ENCODE results near the gene SAMD7. TPM values are rescaled to one million over a fixed set of nuclear protein-coding genes. Genes with fewer than 3 reads are reported as not detected.

The SAMD7 gene
- total and polyA plus RNA-seq, 2 of the 13 experiments (the other 11 are each of a cell fraction or from before 2014, with no cell fraction given): not detected

DNA sequence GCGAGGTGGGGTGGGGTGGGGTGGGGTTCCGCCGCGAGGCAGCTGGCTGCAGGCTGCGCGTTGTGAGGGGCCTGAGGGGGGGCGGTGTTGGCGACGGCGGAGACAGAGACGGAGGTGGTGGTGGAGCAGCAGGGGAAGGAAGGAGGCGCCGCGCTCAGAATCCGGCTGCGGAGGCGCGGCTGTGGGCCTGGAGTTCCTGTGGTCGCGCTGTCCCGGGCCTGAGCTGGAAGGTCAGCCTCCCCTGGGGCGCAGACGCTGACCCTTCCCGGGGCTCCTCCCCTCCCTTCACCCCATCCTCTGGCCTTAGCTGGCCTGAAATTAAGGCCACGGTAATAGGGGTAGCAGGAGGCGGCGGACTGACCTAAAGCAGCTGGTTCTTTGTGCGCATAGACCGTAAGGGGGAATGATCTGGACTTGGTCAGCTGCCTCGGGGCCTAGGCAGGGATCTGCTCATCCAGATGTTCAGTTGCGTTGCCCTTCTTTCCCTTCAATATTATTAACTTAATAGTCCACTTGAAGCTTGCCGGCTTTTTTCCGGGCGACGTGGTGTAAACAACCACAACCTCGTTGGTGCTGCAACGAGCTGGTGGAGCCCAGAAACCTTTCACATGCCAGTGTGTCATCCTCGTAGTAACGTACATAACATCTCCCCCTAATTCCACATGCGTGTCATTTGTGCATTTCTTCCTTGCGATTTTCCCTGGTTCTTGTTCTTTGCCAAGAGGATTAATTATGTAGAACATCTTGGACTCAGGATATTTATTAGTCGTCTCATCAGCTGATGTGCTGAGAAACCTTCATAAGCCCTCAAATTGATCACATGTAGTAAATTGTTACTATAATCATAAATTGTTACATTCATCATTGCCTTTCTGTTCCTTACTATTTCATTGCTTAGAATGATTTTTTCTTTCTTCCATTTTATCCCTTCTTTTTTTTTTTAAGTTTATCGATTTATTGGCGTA lies 55.9 kb downstream of the SAMD7 start (continued):
- TF ChIP-seq, protein P1, sequence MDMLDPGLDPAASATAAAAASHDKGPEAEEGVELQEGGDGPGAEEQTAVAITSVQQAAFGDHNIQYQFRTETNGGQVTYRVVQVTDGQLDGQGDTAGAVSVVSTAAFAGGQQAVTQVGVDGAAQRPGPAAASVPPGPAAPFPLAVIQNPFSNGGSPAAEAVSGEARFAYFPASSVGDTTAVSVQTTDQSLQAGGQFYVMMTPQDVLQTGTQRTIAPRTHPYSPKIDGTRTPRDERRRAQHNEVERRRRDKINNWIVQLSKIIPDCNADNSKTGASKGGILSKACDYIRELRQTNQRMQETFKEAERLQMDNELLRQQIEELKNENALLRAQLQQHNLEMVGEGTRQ (IDR thresholded peaks at IDR 0.05; ENCODE audit: low read depth, low read length): no peak
- TF ChIP-seq, protein P1 (CRISPR knock-in tag; IDR thresholded peaks at IDR 0.05; ENCODE audit: borderline replicate concordance): no peak
- no peak for TF ChIP-seq ZNF256 (CRISPR knock-in tag; conservative IDR thresholded peaks at IDR 0.05)
- TF ChIP-seq, protein P2, sequence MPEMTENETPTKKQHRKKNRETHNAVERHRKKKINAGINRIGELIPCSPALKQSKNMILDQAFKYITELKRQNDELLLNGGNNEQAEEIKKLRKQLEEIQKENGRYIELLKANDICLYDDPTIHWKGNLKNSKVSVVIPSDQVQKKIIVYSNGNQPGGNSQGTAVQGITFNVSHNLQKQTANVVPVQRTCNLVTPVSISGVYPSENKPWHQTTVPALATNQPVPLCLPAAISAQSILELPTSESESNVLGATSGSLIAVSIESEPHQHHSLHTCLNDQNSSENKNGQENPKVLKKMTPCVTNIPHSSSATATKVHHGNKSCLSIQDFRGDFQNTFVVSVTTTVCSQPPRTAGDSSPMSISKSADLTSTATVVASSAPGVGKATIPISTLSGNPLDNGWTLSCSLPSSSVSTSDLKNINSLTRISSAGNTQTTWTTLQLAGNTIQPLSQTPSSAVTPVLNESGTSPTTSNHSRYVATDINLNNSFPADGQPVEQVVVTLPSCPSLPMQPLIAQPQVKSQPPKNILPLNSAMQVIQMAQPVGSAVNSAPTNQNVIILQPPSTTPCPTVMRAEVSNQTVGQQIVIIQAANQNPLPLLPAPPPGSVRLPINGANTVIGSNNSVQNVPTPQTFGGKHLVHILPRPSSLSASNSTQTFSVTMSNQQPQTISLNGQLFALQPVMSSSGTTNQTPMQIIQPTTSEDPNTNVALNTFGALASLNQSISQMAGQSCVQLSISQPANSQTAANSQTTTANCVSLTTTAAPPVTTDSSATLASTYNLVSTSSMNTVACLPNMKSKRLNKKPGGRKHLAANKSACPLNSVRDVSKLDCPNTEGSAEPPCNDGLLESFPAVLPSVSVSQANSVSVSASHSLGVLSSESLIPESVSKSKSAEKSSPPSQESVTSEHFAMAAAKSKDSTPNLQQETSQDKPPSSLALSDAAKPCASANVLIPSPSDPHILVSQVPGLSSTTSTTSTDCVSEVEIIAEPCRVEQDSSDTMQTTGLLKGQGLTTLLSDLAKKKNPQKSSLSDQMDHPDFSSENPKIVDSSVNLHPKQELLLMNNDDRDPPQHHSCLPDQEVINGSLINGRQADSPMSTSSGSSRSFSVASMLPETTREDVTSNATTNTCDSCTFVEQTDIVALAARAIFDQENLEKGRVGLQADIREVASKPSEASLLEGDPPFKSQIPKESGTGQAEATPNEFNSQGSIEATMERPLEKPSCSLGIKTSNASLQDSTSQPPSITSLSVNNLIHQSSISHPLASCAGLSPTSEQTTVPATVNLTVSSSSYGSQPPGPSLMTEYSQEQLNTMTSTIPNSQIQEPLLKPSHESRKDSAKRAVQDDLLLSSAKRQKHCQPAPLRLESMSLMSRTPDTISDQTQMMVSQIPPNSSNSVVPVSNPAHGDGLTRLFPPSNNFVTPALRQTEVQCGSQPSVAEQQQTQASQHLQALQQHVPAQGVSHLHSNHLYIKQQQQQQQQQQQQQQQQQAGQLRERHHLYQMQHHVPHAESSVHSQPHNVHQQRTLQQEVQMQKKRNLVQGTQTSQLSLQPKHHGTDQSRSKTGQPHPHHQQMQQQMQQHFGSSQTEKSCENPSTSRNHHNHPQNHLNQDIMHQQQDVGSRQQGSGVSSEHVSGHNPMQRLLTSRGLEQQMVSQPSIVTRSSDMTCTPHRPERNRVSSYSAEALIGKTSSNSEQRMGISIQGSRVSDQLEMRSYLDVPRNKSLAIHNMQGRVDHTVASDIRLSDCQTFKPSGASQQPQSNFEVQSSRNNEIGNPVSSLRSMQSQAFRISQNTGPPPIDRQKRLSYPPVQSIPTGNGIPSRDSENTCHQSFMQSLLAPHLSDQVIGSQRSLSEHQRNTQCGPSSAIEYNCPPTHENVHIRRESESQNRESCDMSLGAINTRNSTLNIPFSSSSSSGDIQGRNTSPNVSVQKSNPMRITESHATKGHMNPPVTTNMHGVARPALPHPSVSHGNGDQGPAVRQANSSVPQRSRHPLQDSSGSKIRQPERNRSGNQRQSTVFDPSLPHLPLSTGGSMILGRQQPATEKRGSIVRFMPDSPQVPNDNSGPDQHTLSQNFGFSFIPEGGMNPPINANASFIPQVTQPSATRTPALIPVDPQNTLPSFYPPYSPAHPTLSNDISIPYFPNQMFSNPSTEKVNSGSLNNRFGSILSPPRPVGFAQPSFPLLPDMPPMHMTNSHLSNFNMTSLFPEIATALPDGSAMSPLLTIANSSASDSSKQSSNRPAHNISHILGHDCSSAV (CRISPR knock-in tag; IDR thresholded peaks at IDR 0.05; ENCODE audit: borderline replicate concordance): no peak; the same call in 1 of the 2 replicates
- TF ChIP-seq, protein P3, sequence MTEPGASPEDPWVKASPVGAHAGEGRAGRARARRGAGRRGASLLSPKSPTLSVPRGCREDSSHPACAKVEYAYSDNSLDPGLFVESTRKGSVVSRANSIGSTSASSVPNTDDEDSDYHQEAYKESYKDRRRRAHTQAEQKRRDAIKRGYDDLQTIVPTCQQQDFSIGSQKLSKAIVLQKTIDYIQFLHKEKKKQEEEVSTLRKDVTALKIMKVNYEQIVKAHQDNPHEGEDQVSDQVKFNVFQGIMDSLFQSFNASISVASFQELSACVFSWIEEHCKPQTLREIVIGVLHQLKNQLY (CRISPR knock-in tag; IDR thresholded peaks at IDR 0.05): no peak
- TF ChIP-seq, protein P4, sequence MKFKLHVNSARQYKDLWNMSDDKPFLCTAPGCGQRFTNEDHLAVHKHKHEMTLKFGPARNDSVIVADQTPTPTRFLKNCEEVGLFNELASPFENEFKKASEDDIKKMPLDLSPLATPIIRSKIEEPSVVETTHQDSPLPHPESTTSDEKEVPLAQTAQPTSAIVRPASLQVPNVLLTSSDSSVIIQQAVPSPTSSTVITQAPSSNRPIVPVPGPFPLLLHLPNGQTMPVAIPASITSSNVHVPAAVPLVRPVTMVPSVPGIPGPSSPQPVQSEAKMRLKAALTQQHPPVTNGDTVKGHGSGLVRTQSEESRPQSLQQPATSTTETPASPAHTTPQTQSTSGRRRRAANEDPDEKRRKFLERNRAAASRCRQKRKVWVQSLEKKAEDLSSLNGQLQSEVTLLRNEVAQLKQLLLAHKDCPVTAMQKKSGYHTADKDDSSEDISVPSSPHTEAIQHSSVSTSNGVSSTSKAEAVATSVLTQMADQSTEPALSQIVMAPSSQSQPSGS (CRISPR knock-in tag; IDR thresholded peaks at IDR 0.05): no peak
- TF ChIP-seq, protein P5, sequence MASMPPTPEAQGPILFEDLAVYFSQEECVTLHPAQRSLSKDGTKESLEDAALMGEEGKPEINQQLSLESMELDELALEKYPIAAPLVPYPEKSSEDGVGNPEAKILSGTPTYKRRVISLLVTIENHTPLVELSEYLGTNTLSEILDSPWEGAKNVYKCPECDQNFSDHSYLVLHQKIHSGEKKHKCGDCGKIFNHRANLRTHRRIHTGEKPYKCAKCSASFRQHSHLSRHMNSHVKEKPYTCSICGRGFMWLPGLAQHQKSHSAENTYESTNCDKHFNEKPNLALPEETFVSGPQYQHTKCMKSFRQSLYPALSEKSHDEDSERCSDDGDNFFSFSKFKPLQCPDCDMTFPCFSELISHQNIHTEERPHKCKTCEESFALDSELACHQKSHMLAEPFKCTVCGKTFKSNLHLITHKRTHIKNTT (CRISPR knock-in tag; IDR thresholded peaks at IDR 0.05): no peak
- no peak; the same call in 1 of the 2 replicates for TF ChIP-seq ZNF724P (CRISPR knock-in tag; IDR thresholded peaks at IDR 0.05; ENCODE audit: borderline replicate concordance)
- TF ChIP-seq, protein P6, sequence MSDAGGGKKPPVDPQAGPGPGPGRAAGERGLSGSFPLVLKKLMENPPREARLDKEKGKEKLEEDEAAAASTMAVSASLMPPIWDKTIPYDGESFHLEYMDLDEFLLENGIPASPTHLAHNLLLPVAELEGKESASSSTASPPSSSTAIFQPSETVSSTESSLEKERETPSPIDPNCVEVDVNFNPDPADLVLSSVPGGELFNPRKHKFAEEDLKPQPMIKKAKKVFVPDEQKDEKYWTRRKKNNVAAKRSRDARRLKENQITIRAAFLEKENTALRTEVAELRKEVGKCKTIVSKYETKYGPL (CRISPR knock-in tag; IDR thresholded peaks at IDR 0.05): no peak
- TF ChIP-seq, protein P7, sequence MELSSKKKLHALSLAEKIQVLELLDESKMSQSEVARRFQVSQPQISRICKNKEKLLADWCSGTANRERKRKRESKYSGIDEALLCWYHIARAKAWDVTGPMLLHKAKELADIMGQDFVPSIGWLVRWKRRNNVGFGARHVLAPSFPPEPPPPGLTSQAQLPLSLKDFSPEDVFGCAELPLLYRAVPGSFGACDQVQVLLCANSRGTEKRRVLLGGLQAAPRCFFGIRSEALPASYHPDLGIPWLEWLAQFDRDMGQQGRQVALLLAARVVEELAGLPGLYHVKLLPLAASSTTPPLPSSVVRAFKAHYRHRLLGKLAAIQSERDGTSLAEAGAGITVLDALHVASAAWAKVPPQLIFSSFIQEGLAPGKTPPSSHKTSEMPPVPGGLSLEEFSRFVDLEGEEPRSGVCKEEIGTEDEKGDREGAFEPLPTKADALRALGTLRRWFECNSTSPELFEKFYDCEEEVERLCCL (CRISPR knock-in tag; IDR thresholded peaks at IDR 0.05; ENCODE audit: borderline replicate concordance): no peak
- TF ChIP-seq CHD2 (IDR thresholded peaks at IDR 0.05; ENCODE audit: low read depth, low read length): no peak
